ENCODE results near the gene PGAP1.

Gene PGAP1

DNA sequence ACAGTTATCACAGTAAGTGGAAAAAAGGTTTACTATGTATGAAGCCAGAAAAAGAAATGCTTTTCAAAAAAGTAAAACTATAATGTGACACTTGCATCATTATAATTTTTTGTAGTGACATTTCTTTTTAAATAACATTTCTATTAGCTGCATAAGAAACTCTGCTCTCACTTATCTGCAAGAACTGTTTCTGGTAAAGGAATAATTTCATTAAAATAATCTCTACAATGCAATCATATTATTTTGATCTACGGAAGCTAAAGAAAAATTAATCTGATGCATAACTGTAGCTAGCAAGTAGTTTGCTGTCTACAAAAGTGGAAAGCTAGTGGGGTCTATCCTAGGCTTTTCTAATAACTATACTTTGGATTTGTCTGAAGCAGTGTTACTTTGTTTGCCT, 50.1 kb downstream of the PGAP1 start:
- DNase-seq, result no peak

- DNase-seq, result no peak
These were observed 51.1 kb downstream of the PGAP1 start for GRCh38 chr2:196875414-196875813.

DNA sequence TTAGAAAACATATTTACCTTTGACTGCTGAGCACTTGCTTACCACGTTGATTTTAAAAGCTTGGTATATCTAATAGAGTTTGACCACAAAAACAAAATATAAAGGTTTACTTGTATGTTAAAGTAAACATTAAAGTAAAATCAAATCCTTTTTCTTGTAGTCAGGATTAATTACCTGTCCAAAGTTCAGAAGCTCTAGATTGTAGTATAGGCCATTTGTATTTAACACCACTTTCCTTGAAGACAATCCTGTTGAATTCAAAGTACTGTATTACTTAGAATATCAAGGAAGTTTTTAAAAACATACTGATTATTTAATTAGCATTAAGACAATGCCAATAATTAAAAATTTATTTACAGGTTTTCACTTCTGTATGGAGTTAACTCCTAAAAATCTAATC, 53.0 kb downstream of the PGAP1 start:
- DNase-seq, result no peak

- no peak for DNase-seq
These were observed 71.9 kb downstream of the PGAP1 start for GRCh38 chr2:196854629-196855028.

GRCh38 chr2:196853301-196854087, 73.0 kb downstream of the PGAP1 start:
- DNase-seq, result no peak

- DNase-seq, result no peak
These were observed 75.4 kb downstream of the PGAP1 start for GRCh38 chr2:196851088-196851487.

- DNase-seq, result peak in 1 of 2 donors; percentile 8
These were observed 76.6 kb downstream of the PGAP1 start for GRCh38 chr2:196849895-196850294.

GRCh38 chr2:196846295-196846694, 80.2 kb downstream of the PGAP1 start:
- DNase-seq, result no peak

- no peak for DNase-seq
These were observed 81.1 kb downstream of the PGAP1 start for GRCh38 chr2:196845371-196845770.

DNA sequence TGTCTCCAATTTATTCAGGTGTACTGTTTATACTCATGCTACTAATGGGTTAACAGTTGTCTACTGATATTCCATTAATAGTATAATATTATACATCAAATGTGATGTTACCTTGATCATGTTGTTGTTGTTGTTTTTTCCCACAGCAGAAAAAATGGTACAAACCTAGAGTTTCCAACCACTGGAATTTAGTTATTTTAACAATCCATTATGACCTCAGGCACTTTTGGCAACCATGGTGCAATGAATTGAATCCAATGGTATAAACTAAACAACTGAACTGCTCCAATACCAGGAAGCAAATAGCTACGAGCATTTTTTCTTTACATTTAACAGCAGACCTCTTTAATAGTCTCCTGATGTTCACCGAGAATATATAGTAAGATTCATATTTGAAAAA, 86.3 kb downstream of the PGAP1 start:
- no peak for DNase-seq

DNA sequence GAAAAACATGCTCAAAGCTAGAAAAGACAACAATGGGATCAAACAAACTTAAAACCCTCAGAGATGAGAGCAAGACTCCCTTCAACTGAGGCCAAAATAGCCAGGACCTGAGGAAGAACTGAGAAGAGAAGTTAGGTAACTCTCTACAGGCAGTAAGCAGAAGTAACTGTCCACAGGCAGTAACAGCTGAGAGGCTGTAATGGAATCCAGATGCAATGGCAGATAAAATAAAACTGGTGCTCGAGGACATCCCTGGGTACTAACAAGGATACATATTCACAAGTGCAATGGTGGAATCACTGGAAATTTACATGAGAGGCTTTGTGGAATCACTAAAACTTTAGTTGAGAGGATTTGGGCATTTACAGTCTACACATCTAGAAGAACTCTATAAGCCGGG, 86.9 kb downstream of the PGAP1 start:
- DNase-seq, result peak; percentile 11

GRCh38 chr2:196836440-196836839, 90.1 kb downstream of the PGAP1 start:
- DNase-seq, result no peak

GRCh38 chr2:196830701-196831100, 95.8 kb downstream of the PGAP1 start:
- no peak for DNase-seq

GRCh38 chr2:196827356-196827755, 99.2 kb downstream of the PGAP1 start:
- DNase-seq, result no peak

- DNase-seq, result peak; percentile 46 to 55
These were observed 102.6 kb downstream of the PGAP1 start for GRCh38 chr2:196823750-196824522.

GRCh38 chr2:196821195-196821594, 105.3 kb downstream of the PGAP1 start:
- DNase-seq, result no peak

DNA sequence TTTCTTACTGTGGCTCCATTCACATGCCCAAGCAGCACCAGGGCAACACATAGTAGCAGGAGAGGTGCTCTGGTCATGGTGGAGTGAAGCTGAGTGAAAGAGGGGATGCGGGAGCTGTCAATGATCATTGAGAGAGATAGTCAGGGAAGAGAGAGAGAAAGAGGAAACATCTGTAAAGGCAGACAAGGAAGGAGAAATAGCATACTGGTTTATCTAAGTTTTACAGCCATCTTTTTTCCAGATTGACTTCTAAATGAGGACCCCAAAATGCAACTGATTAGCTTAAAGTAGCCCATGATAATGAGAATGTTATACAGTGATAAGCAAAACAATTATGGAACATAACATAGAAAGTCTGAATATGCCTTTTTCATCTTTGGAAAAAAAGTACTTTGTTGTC, 117.2 kb downstream of the PGAP1 start, which contains the start of gene C2orf66:
Gene C2orf66 (minus strand): TSS at position 96 of the 400 bp plus-strand sequence. CDS start 19 bp downstream, at position 77.
- DNase-seq, result no peak

DNA sequence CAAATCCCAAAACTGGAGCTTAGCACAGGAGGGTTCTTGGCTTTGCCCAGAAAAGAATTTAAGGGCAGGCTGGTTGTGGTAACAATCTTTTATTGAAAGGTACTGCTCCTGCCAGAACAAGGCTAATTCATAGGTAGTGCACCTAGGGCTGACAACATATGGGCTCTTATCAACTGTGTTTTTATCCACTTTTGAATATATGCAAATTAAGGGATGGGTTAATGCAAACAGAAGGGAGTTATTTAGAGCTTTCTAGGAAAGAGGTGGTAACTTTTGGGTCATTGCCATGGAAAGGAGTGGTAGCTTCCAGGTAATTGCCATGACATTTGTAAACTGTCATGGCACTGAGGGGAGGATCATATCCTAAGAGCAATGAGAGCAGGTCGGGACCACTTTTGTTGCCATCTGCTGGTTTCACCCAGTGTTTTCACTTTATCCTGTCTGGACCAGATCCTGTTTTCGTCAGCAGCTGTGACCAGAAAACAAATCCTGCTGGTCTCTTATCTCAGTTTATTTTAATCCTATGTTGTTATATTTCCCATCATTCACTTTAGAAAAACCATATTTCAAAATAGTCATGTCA, 118.3 kb downstream of the PGAP1 start:
- DNase-seq, result no peak

DNA sequence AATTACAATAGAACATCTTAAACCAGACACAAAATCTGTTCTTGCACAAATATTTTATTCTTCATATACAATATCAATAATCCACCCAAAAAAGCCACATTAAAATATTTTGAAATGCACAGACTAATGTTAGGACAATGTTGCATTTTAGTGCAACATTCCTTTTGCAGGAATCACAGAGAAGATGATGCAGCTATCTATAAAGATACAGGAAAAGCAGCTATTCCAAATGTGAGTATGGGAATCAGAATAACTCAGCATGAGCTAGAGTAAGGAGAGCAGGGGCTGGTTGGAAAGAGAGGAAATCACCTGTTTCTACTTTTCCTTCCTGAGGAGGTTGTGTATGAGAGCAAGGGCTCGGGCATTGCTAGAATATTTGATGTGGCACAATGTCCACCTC, 122.1 kb downstream of the PGAP1 start:
- DNase-seq, result no peak

DNA sequence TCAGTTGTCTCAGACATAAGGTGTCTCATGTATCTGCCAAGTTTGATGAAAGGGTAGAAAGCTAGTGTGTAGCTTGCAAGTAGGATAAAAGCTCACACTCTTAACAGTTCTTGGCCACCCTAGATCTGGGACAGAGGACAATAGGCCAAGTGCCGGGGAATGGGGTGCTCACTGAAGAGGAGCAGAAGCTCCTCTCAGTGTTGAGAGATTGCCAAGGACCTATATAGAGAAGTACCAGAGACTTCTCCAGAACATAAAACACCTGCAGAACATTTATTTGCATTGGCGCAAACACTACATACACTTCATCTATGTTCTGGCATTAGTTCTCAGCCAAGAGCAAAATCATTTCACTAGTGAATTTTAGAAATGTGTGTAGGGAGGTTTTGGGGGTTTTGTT, 124.1 kb downstream of the PGAP1 start:
- no peak for DNase-seq

GRCh38 chr2:196801674-196802261, 124.7 kb downstream of the PGAP1 start:
- DNase-seq, result no peak

DNA sequence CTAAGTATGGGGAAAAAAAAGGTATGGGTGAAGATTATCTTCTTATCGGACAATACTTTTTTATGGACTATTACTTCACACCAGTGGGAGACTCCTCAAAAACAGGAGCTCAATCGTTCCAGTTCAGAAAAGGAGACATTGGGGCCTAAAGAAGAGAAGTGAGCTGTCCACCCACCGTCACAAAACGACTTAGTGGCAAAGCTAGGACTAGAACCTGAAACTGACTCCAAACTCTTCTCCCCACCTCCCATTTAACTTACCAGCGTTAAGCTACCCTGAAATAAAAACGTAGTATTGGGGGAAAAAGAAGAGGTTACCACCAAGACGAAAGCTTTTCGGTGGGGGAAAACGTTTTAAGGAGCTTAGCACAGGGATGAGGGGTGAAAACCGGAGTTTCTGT, 127.5 kb downstream of the PGAP1 start:
- DNase-seq, result peak; percentile 10 to 17

DNA sequence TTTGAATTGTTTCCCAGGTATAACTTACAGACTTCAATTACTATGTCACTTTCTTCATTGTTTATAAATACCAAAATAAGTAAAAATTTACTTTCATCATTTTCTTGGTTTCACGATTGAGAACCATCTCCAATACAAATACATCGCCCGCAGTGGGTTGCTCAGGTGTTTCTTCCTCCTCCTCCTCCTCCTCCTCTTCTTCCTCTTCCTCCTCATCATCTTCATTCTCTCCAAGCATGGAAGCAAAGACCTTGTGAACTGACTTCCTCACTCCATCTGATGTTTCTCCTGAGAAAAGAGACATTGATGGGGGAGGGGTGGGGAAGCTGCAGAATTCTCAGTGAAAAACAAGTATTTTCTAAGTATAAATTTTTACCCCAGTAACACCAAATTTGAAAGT, 133.6 kb downstream of the PGAP1 start:
- DNase-seq, result no peak
